OCI-LY7 (cell line): Measurements from ENCODE around the gene UBA7. TPM values are rescaled to one million over a fixed set of nuclear protein-coding genes. Genes with fewer than 3 reads are reported as not detected.

ENCODE experiments used
- BruUV-seq: library from RNA; stranded (reverse); fragments of 400-500 nt; replicated peaks from 2 replicates; lab custom pipeline; 2021; lab: Mats Ljungman, UMichigan
- CTCF ChIA-PET: fragments of 300-600 bp; sonication (Branson Sonifier 250); formaldehyde crosslinking; loops from one replicate; lab custom pipeline; 2022; ENCODE audit warnings: antibody characterized with exemption; ENCODE audit not compliant: unreplicated experiment; lab: Charles Lee
- POLR2A ChIA-PET: fragments of 300-600 bp; sonication (Branson Sonifier 250); formaldehyde crosslinking; loops from one replicate; lab custom pipeline; 2022; ENCODE audit warnings: antibody characterized with exemption; lab: Charles Lee
- DNase-seq: peaks from one replicate; pipeline ENCODE4 v3.0.0-alpha.2; 2015; ENCODE audit warnings: low spot score
- H2AFZ ChIP-seq: fragments of 200-600 bp; sonication (generic), shearing (Covaris generic); 2 replicates; pipeline ENCODE4 v1.6.1; 2014; ENCODE audit warnings: mild to moderate bottlenecking, antibody characterized with exemption, low read length, moderate library complexity
- H3K27ac ChIP-seq: fragments of 200-600 bp; sonication (generic); 2 replicates; pipeline ENCODE4 v1.5.1; 2014; ENCODE audit warnings: mixed run types, low read depth, mild to moderate bottlenecking, moderate library complexity, low read length, inconsistent platforms; ENCODE audit not compliant: poor library complexity, severe bottlenecking
- H3K36me3 ChIP-seq: fragments of 200-600 bp; sonication (generic); 2 replicates; pipeline ENCODE4 v1.6.1; 2014; ENCODE audit warnings: mild to moderate bottlenecking, antibody characterized with exemption, low read length, moderate library complexity, mixed read lengths; ENCODE audit not compliant: insufficient read depth
- H3K4me1 ChIP-seq: fragments of 200-600 bp; sonication (generic); 2 replicates; pipeline ENCODE4 v1.5.1; 2014; ENCODE audit warnings: mild to moderate bottlenecking, low read length; ENCODE audit not compliant: insufficient read depth, poor library complexity, severe bottlenecking
- H3K4me2 ChIP-seq: fragments of 200-600 bp; sonication (generic); 2 replicates; pipeline ENCODE4 v1.6.1; 2014; ENCODE audit warnings: mild to moderate bottlenecking, low read length
- H3K4me3 ChIP-seq: fragments of 200-600 bp; sonication (generic); 2 replicates; pipeline ENCODE4 v1.5.1; 2014; ENCODE audit warnings: mild to moderate bottlenecking, low read depth, low read length; ENCODE audit not compliant: poor library complexity, severe bottlenecking
- H3K79me2 ChIP-seq: fragments of 200-600 bp; sonication (generic); 2 replicates; pipeline ENCODE4 v1.6.1; 2016; ENCODE audit warnings: low read depth, mild to moderate bottlenecking, low read length, moderate library complexity, mixed read lengths; ENCODE audit not compliant: insufficient read depth
- H3K9me2 ChIP-seq: fragments of 200-600 bp; sonication (generic); 2 replicates; pipeline ENCODE4 v1.6.1; 2016; ENCODE audit warnings: mild to moderate bottlenecking, low read length, mixed read lengths; ENCODE audit not compliant: insufficient read depth
- H3K9me3 ChIP-seq: fragments of 200-600 bp; sonication (generic); 2 replicates; pipeline ENCODE4 v1.6.1; 2014; ENCODE audit warnings: mild to moderate bottlenecking, mixed run types, low read length, mixed read lengths
- H4K20me1 ChIP-seq: fragments of 200-600 bp; sonication (generic); 2 replicates; pipeline ENCODE4 v1.6.1; 2014; ENCODE audit warnings: mild to moderate bottlenecking, antibody characterized with exemption, low read length, moderate library complexity, mixed read lengths; ENCODE audit not compliant: insufficient read depth
- EZH2phosphoT487 ChIP-seq: fragments of 200-600 bp; sonication (generic); IDR thresholded peaks from 2 replicates; pipeline ENCODE4 v1.6.1; 2018; ENCODE audit warnings: low read depth, borderline replicate concordance, mild to moderate bottlenecking, mixed run types, antibody characterized with exemption, low read length, moderate library complexity, mixed read lengths
- intact Hi-C: fragments of 100-400 bp; cut with micrococcal nuclease; formaldehyde crosslinking; loops from one replicate; pipeline ENCODE4 v1.10.0; 2022; ENCODE audit not compliant: unreplicated experiment
- total RNA-seq, 2 experiments: library from RNA; depleted of rRNA in 1 of 2; stranded (reverse); fragments of >200 nt in 1 of 2; shearing (Covaris generic) in 1 of 2; gene quantifications; 2 replicates each; pipeline ENCODE4 v1.2.3, GENCODE V29; 2014 to 2022
- TF ChIP-seq, protein P1 (sequence below): fragments of 200-600 bp; sonication (generic); conservative IDR thresholded peaks from 2 replicates; pipeline ENCODE4 v1.5.1; 2014; ENCODE audit warnings: mild to moderate bottlenecking, antibody characterized with exemption, low read length, moderate library complexity, mixed read lengths

UBA7 gene
- total RNA-seq, 2 experiments from 2014 or later, result 14.2 to 18.1 TPM

DNA sequence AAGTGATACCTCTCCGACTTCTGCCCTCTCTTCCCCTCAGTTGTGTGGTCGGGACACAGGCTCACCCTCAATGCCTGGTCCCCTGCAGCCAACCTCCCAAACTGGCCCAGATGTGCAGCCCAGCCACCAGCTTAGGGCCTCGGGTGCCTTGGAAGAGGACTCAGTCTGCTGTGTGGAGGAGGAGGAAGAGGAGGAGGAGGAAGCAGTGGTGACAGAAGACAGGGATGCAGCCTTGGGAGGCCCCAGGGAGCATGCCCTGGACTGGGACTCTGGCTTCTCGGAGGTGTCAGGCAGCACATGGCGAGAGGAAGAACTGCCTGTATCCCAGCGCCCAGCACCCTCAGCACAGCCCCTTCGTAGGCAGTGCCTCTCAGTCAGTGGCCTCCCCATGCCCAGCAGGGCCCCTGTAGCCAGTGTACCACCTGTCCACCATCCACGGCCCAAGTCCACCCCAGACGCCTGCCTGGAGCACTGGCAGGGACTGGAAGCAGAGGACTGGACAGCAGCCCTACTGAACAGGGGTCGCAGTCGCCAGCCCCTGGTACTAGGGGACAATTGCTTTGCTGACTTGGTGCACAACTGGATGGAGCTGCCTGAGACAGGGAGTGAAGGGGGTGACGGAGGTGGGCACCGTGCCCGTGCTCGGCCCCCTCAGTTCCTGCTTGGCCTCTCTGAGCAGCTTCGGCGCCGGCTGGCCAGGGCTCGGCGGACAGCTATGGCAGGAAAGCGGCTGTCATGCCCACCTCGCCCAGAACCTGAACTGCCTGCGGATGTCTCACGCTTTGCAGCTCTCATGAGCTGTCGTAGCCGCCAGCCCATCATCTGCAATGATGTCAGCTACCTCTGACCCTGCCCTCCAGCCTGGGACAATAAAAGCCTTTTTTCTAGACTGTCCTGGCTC is 9.4 kb downstream of the UBA7 start:
- H3K4me3 ChIP-seq, result peak overlapping the region; percentile 82
- no peaks in the 10 kb centered on the region for H4K20me1 ChIP-seq
- TF ChIP-seq, protein P1, sequence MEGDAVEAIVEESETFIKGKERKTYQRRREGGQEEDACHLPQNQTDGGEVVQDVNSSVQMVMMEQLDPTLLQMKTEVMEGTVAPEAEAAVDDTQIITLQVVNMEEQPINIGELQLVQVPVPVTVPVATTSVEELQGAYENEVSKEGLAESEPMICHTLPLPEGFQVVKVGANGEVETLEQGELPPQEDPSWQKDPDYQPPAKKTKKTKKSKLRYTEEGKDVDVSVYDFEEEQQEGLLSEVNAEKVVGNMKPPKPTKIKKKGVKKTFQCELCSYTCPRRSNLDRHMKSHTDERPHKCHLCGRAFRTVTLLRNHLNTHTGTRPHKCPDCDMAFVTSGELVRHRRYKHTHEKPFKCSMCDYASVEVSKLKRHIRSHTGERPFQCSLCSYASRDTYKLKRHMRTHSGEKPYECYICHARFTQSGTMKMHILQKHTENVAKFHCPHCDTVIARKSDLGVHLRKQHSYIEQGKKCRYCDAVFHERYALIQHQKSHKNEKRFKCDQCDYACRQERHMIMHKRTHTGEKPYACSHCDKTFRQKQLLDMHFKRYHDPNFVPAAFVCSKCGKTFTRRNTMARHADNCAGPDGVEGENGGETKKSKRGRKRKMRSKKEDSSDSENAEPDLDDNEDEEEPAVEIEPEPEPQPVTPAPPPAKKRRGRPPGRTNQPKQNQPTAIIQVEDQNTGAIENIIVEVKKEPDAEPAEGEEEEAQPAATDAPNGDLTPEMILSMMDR, result 0 out of 2 replicates have a peak, but pooled peaks have one; percentile 2
- no peak for TF ChIP-seq EZH2phosphoT487
- peaks cover 59% of the 10 kb centered on the region for H3K4me1 ChIP-seq
- peak overlapping the region; percentile 96 for H3K4me2 ChIP-seq
- POLR2A ChIA-PET, result interaction anchor here (0.6 to 2.0 kb wide), 7 partner anchors 9 to 433 kb away, joined by 3 to 15 read pairs (median 6); partner anchors contain the start of genes TRAIP and UBA7
- peak overlapping the region; percentile 96 for H3K27ac ChIP-seq
- DNase-seq, result no peak
- CTCF ChIA-PET, result interaction anchor here (0.5 to 4.5 kb wide), 7 partner anchors 13 to 51 kb away, joined by 3 to 29 read pairs (median 3); no protein-coding TSS in a partner anchor
- H3K9me2 ChIP-seq, result no peaks in the 10 kb centered on the region
- no peaks in the 10 kb centered on the region for H3K36me3 ChIP-seq
- intact Hi-C loops, result loop anchor here (1.0 to 10.0 kb wide), 3 partner anchors 80 to 782 kb away; partner anchors contain the start of gene NDUFAF3
- H3K9me3 ChIP-seq, result no peaks in the 10 kb centered on the region
- H3K79me2 ChIP-seq, result no peaks in the 10 kb centered on the region; the same call in 1 of the 2 replicates
- no peak overlapping the region; the same call in 1 of the 2 replicates for H2AFZ ChIP-seq
- BruUV-seq, result no TSS peak

DNA sequence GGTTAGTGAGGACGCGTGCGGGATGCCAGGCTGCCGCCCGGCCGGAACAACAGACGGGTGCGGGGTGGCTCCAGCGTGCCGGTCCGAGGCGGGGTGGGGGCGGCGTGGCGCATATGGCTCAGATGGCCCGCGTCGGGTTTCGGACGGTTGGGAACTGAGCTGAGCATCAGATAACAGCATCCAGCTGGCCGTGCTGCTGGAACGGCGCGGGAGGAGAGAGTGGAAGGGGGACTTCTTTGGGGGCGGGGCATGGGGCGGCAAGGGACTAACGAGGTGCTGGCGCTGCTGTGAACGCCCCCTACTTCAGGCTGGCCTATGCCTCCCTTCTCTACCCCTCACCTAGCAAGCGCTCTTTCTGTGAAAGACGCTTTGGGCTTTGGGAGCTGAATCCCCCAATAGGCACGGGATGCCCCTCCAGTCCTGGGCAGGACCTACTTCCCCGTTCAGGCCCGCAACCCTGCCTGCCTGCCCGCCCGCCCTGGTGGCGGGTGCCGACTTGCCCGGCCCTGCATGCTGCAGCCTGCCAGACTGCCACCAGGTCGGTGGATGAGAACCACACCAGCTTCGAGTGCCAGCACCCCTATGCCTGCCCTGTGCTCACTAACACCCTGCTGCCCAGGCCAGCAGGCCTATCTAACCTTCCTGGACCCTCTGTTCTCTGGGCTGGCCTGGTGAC is 10.2 kb downstream of the UBA7 start:
- no peaks in the 10 kb centered on the region for H4K20me1 ChIP-seq
- TF ChIP-seq EZH2phosphoT487, result no peak
- TF ChIP-seq, protein P1, result 0 out of 2 replicates have a peak, but pooled peaks have one; percentile 38
- H3K79me2 ChIP-seq, result no peaks in the 10 kb centered on the region; the same call in 1 of the 2 replicates
- peaks cover 53% of the 10 kb centered on the region for H3K4me1 ChIP-seq
- ChIA-PET CTCF (interaction anchor here (0.5 to 4.5 kb wide), 6 partner anchors 10 to 52 kb away, joined by 3 to 29 read pairs (median 3); partner anchors contain the start of gene UBA7), POLR2A (interaction anchor here (0.5 to 1.4 kb wide), 6 partner anchors 10 to 355 kb away, joined by 3 to 11 read pairs (median 5); partner anchors contain the start of gene UBA7)
- H3K4me3 ChIP-seq, result peak overlapping the region; percentile 82
- peak; percentile 58 for DNase-seq
- H3K27ac ChIP-seq, result peak overlapping the region; percentile 96
- H3K9me2 ChIP-seq, result no peaks in the 10 kb centered on the region
- intact Hi-C loops, result loop anchor here (5.0 to 10.0 kb wide), 2 partner anchors 421 to 781 kb away; partner anchors contain the start of gene NDUFAF3
- H3K36me3 ChIP-seq, result no peaks in the 10 kb centered on the region
- BruUV-seq, result no TSS peak
- H3K4me2 ChIP-seq, result peak overlapping the region; percentile 96
- H2AFZ ChIP-seq, result peak overlapping the region; percentile 83; the same call in 1 of the 2 replicates
- no peaks in the 10 kb centered on the region for H3K9me3 ChIP-seq
